HL-60/S4 treated with phorbol 12-myristate 13-acetate at 8.2 ng/mL for 4 days and 3 days (cell line): ENCODE results near the gene COL4A6.
"Not testable (repeated sequence)": the region's sequence is repeated elsewhere in the genome, so short reads cannot be mapped to it uniquely, and the experiment has no call there.

ENCODE experiments used
- in situ Hi-C: fragments of 300-500 bp; cut with MboI; formaldehyde crosslinking; loops from 2 replicates; pipeline ENCODE4 v1.15.0; 2022; ENCODE audit warnings: low sequenced_read_pairs

COL4A6 gene

GRCh38 chrX:108412783-108413182, 25.4 kb downstream of the COL4A6 start:
- in situ Hi-C loops, result no loop called here

GRCh38 chrX:108399418-108400165, 38.6 kb downstream of the COL4A6 start:
- in situ Hi-C loops, result no loop called here

- in situ Hi-C loops, result no loop called here
These were observed 40.4 kb downstream of the COL4A6 start for GRCh38 chrX:108397627-108398391.

GRCh38 chrX:108396986-108397385, 41.2 kb downstream of the COL4A6 start:
- in situ Hi-C loops, result no loop called here

GRCh38 chrX:108396188-108396891, 41.9 kb downstream of the COL4A6 start:
- in situ Hi-C loops, result no loop called here

- in situ Hi-C loops, result not testable (repeated sequence)
These were observed 47.1 kb downstream of the COL4A6 start for GRCh38 chrX:108390976-108391717.

- in situ Hi-C loops, result no loop called here
These were observed 53.4 kb downstream of the COL4A6 start for GRCh38 chrX:108384783-108385182.

GRCh38 chrX:108380222-108380621, 58.0 kb downstream of the COL4A6 start:
- in situ Hi-C loops, result no loop called here

- in situ Hi-C loops, result not testable (repeated sequence)
These were observed 61.4 kb downstream of the COL4A6 start for GRCh38 chrX:108376821-108377220.

GRCh38 chrX:108375591-108375990, 62.6 kb downstream of the COL4A6 start:
- in situ Hi-C loops, result not testable (repeated sequence)

- in situ Hi-C loops, result no loop called here
These were observed 71.4 kb downstream of the COL4A6 start for GRCh38 chrX:108366644-108367406.

- in situ Hi-C loops, result no loop called here
These were observed 76.2 kb downstream of the COL4A6 start for GRCh38 chrX:108362026-108362425.

GRCh38 chrX:108361316-108361715, 76.9 kb downstream of the COL4A6 start:
- in situ Hi-C loops, result no loop called here

GRCh38 chrX:108359806-108360602, 78.2 kb downstream of the COL4A6 start:
- in situ Hi-C loops, result no loop called here

- in situ Hi-C loops, result no loop called here
These were observed 84.8 kb downstream of the COL4A6 start for GRCh38 chrX:108353452-108353851.

- in situ Hi-C loops, result no loop called here
These were observed 89.0 kb downstream of the COL4A6 start for GRCh38 chrX:108349210-108349609.

- in situ Hi-C loops, result no loop called here
These were observed 89.7 kb downstream of the COL4A6 start for GRCh38 chrX:108348525-108348924.

- in situ Hi-C loops, result no loop called here
These were observed 90.4 kb downstream of the COL4A6 start for GRCh38 chrX:108347800-108348199.

- in situ Hi-C loops, result no loop called here
These were observed 94.0 kb downstream of the COL4A6 start for GRCh38 chrX:108344216-108344615.
